Gastroesophageal sphincter (tissue), 3 donors: Measurements from ENCODE around the gene HMG20B.

Experiments used
- EP300 ChIP-seq: sonication (generic); formaldehyde crosslinking; IDR thresholded peaks from one replicate; pipeline ENCODE4 v1.6.1; 2017; ENCODE audit warnings: antibody characterized with exemption, mild to moderate bottlenecking
- POLR2A ChIP-seq, 2 donors: fragments of 450-650 bp; IDR thresholded peaks; one replicate each; pipeline ENCODE4 v1.6.1; 2017; ENCODE audit warnings: antibody characterized with exemption in 2 of 2, mild to moderate bottlenecking in 2 of 2, moderate library complexity in 1 of 2
- POLR2AphosphoS5 ChIP-seq: sonication (generic); formaldehyde crosslinking; IDR thresholded peaks from one replicate; pipeline ENCODE4 v1.6.1; 2017; ENCODE audit warnings: antibody characterized with exemption
- TF ChIP-seq, protein P1 (sequence below), 4 experiments: fragments of 200-600 bp in 2 of 4; fragments of 450-650 bp in 2 of 4; sonication (generic) in 1 of 4; IDR thresholded peaks; one replicate each; pipeline ENCODE4 v1.5.1; 2017 to 2019; ENCODE audit warnings: antibody characterized with exemption in 4 of 4, mild to moderate bottlenecking in 2 of 4, moderate library complexity in 2 of 4

- TF ChIP-seq, protein P1, sequence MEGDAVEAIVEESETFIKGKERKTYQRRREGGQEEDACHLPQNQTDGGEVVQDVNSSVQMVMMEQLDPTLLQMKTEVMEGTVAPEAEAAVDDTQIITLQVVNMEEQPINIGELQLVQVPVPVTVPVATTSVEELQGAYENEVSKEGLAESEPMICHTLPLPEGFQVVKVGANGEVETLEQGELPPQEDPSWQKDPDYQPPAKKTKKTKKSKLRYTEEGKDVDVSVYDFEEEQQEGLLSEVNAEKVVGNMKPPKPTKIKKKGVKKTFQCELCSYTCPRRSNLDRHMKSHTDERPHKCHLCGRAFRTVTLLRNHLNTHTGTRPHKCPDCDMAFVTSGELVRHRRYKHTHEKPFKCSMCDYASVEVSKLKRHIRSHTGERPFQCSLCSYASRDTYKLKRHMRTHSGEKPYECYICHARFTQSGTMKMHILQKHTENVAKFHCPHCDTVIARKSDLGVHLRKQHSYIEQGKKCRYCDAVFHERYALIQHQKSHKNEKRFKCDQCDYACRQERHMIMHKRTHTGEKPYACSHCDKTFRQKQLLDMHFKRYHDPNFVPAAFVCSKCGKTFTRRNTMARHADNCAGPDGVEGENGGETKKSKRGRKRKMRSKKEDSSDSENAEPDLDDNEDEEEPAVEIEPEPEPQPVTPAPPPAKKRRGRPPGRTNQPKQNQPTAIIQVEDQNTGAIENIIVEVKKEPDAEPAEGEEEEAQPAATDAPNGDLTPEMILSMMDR (IDR thresholded peaks at IDR 0.05): no peak
- TF ChIP-seq POLR2A (IDR thresholded peaks at IDR 0.05) (no peak), EP300 (no peak), POLR2AphosphoS5 (no peak)
Observed at GRCh38 chr19:3563709-3564524, 8.8 kb upstream of the HMG20B start.
